ENCODE results near the gene MKNK2. TPM values are rescaled to one million over a fixed set of nuclear protein-coding genes. Genes with fewer than 3 reads are reported as not detected.

The MKNK2 gene
- polyA plus RNA-seq, 3 donors: 16.9 to 333 (median 21.8) TPM

DNA sequence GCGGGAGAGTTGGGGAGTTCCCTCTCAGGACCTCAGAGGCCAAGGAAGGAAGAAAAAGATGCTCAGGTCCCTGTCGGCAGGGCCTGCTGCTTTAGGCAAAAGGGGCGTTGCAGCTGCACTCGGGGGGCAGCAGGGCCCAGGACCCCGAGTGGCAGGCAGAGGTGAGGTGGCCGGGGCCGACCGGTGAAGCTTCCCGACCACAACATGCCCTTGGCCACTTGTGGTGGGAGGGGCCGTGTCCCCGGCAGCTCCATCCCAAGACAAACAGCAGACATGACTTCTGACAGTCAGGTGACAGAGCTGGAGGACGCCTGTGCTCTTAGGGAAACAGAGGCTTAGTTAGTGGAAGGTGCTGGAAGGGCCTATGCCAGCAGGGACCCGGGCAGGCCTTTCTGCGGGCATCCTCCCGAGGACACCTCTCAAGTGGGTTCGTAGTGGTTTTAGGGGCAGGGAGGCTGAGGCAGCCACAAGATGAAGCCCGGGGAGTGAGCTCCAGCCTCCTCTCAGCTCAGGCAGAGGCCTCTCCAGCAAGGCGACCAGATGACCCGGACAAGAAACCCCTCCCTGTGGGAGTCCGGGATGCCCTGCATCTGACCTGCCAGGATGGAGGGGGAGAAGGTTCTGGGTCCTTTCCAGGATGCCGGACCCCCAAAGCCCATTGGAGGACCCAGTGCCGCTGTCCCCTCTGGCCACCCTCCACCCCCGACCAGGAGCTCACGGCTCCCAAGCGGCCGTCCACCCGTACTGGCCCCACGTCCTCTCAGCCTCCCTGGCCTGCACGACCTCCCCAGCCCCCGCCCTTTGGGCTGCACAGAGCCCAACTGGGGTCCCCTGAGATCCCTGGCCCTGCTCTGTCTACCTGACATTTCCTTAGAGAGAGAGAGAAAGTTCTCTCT lies 59.8 kb downstream of the MKNK2 start:
- Histone ChIP-seq H4K20me1 (ENCODE audit: insufficient read depth, low read length) (peaks cover 51% of the 10 kb centered on the region), H3K4me3 (replicated peaks in 1 of 3; ENCODE audit: low read depth in 2 of 3, low read length in 3 of 3) (no peak overlapping the region), H3K27ac (ENCODE audit: low read depth in 1 of 2, low read length in 2 of 2) (no peak overlapping the region), H3K79me2 (ENCODE audit: insufficient read depth, low read length) (no peaks in the 10 kb centered on the region), H3K27me3 (ENCODE audit: control insufficient read depth in 2 of 2, insufficient read depth in 2 of 2, low read length in 2 of 2) (no peaks in the 10 kb centered on the region), H2AFZ (ENCODE audit: insufficient read depth, low read depth, low read length, poor library complexity, severe bottlenecking) (no peak overlapping the region), H3K36me3 (replicated peaks in 1 of 2; ENCODE audit: control insufficient read depth in 1 of 2, insufficient read depth in 2 of 2, low read length in 2 of 2) (peaks cover 43 to 57% of the 10 kb centered on the region in 2 donors), H3K9ac (ENCODE audit: insufficient read depth, low read length, poor library complexity, severe bottlenecking) (no peak overlapping the region), H3K9me3 (replicated peaks in 1 of 2; ENCODE audit: control insufficient read depth in 1 of 2, insufficient read depth in 1 of 2, low read length in 2 of 2) (no peaks in the 10 kb centered on the region), H3K4me2 (replicated peaks; ENCODE audit: extremely low read depth, low read length, poor library complexity, severe bottlenecking) (no peak overlapping the region), H3K4me1 (ENCODE audit: control insufficient read depth in 1 of 2, insufficient read depth in 2 of 2, low read length in 2 of 2) (no peaks in the 10 kb centered on the region)
- WGBS (ENCODE audit: insufficient coverage): 98% methylated on average over 13 of the region's 30 CpGs
- no peak overlapping the region for H3K4me3 Mint-ChIP-seq
- peak overlapping the region in 1 of 7 donors; percentile 73 for H3K27ac Mint-ChIP-seq
- TF ChIP-seq CTCF (IDR thresholded peaks at IDR 0.05): no peak
- intact Hi-C loops (cut with micrococcal nuclease): no loop called here
- DNase-seq: peak in 1 of 3 donors; percentile 1
- peaks cover 0 to 2% (median 0%) of the 10 kb centered on the region in 3 donors for H3K27me3 Mint-ChIP-seq (ENCODE audit: low read depth in 3 of 3)
- peaks cover 27 to 73% of the 10 kb centered on the region in 2 donors for H3K36me3 Mint-ChIP-seq
- peaks cover 0 to 2% (median 0%) of the 10 kb centered on the region in 7 donors for H3K9me3 Mint-ChIP-seq
- H3K4me1 Mint-ChIP-seq: no peaks in the 10 kb centered on the region

DNA sequence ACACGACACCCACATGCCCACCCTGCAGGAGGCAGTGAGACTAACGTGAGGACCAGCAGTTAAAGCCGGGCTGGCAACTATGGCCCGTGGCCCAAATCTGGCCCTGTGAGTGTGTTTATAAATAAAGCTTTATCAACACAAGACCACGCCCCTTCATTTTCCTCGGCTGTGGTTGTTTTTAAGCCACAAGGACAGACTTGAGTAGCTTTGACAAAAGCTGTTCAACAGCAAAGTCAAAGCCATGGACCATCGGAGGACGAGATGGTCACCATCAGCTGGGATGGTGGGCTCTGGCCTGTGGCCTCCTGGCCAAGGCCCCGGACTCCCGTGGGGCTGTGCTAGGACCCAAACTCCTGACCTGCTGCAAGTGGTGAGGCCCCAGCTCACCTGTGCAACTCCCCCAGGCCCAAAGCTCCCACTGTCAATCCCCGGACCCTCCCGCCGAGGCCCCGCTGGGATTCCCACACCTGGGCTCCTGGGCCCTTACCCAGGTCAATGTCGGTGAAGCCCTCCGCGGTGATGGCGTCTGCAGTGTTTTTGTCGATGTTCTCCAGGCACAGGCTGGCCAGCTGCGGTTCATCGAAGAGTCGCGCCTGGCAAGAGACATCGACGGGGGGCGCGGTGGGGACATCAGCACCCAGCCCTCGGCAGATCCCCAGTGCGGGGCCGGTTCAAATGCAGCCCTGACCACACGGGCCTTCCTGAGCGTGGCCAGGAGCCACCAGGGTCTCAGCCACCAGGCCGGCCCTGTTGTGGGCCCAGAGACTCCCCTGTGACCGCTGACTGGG lies 60.6 kb downstream of the MKNK2 start:
- Mint-ChIP-seq H3K27ac (peak overlapping the region in 1 of 7 donors; percentile 23), H3K36me3 (peaks cover 25 to 76% of the 10 kb centered on the region in 2 donors), H3K9me3 (peaks cover 0 to 2% (median 0%) of the 10 kb centered on the region in 7 donors), H3K4me3 (no peak overlapping the region), H3K4me1 (no peaks in the 10 kb centered on the region), H3K27me3 (ENCODE audit: low read depth in 3 of 3) (peaks cover 0 to 2% (median 0%) of the 10 kb centered on the region in 3 donors)
- no peaks in the 10 kb centered on the region for H3K79me2 ChIP-seq (ENCODE audit: insufficient read depth, low read length)
- 95% methylated on average over 29 of the region's 34 CpGs for WGBS (ENCODE audit: insufficient coverage)
- no peak overlapping the region for H3K4me2 ChIP-seq (replicated peaks; ENCODE audit: extremely low read depth, low read length, poor library complexity, severe bottlenecking)
- no peaks in the 10 kb centered on the region for H3K27me3 ChIP-seq (ENCODE audit: control insufficient read depth in 2 of 2, insufficient read depth in 2 of 2, low read length in 2 of 2)
- TF ChIP-seq CTCF (IDR thresholded peaks at IDR 0.05): no peak
- peaks cover 59% of the 10 kb centered on the region for H4K20me1 ChIP-seq (ENCODE audit: insufficient read depth, low read length)
- H3K4me3 ChIP-seq (replicated peaks in 1 of 3; ENCODE audit: low read depth in 2 of 3, low read length in 3 of 3): no peak overlapping the region
- H3K4me1 ChIP-seq (ENCODE audit: control insufficient read depth in 1 of 2, insufficient read depth in 2 of 2, low read length in 2 of 2): no peaks in the 10 kb centered on the region
- H3K27ac ChIP-seq (ENCODE audit: low read depth in 1 of 2, low read length in 2 of 2): no peak overlapping the region
- no peak overlapping the region for H2AFZ ChIP-seq (ENCODE audit: insufficient read depth, low read depth, low read length, poor library complexity, severe bottlenecking)
- H3K36me3 ChIP-seq (replicated peaks in 1 of 2; ENCODE audit: control insufficient read depth in 1 of 2, insufficient read depth in 2 of 2, low read length in 2 of 2): peaks cover 46 to 61% of the 10 kb centered on the region in 2 donors
- H3K9me3 ChIP-seq (replicated peaks in 1 of 2; ENCODE audit: control insufficient read depth in 1 of 2, insufficient read depth in 1 of 2, low read length in 2 of 2): no peaks in the 10 kb centered on the region
- DNase-seq: peak in 1 of 3 donors; percentile 2
- H3K9ac ChIP-seq (ENCODE audit: insufficient read depth, low read length, poor library complexity, severe bottlenecking): no peak overlapping the region
- intact Hi-C loops (cut with micrococcal nuclease): no loop called here

Measured in CD14-positive monocyte (primary cell).